GM12878 (cell line): ENCODE measurements around the gene CDH4. TPM values are rescaled to one million over a fixed set of nuclear protein-coding genes. Genes with fewer than 3 reads are reported as not detected.

Experiments
- ATAC-seq: fragments of 200-7000 bp; cut with Tn5 transposase; 3 replicates; pipeline ENCODE4 v1.9.1; 2020; ENCODE audit warnings: mild to moderate bottlenecking, moderate library complexity
- BruUV-seq: library from RNA; stranded (reverse); fragments of 400-500 nt; replicated peaks from 2 replicates; lab custom pipeline; 2021; lab: Mats Ljungman, UMichigan
- CTCF ChIA-PET: fragments of 300-600 bp; sonication (Branson Sonifier 250); formaldehyde crosslinking; extraction: SDS; loops from one replicate; lab custom pipeline; 2021; ENCODE audit warnings: inconsistent platforms; lab: Yijun Ruan, JAX
- POLR2A ChIA-PET: fragments of 350-600 bp; formaldehyde crosslinking; extraction: SDS; loops from one replicate; lab custom pipeline; 2021; ENCODE audit warnings: inconsistent platforms; lab: Charles Lee
- RAD21 ChIA-PET: fragments of 300-600 bp; sonication (Branson Sonifier 250); formaldehyde crosslinking; loops from one replicate; lab custom pipeline; 2023; ENCODE audit warnings: antibody characterized with exemption; ENCODE audit not compliant: unreplicated experiment; lab: Charles Lee
- SMC1A ChIA-PET: fragments of 300-600 bp; sonication (Branson Sonifier 250); formaldehyde crosslinking; loops from one replicate; lab custom pipeline; 2023; ENCODE audit not compliant: unreplicated experiment, uncharacterized antibody; lab: Charles Lee
- DNase-seq: peaks from one replicate; pipeline ENCODE4 v3.0.0-alpha.2; 2011; ENCODE audit warnings: low read depth, low spot score
- FAIRE-seq: peaks from 3 replicates; lab custom pipeline; 2011; peaks lifted over from hg19 to GRCh38; lab: Jason Lieb, UNC
- H2AFZ ChIP-seq: 2 replicates; pipeline ENCODE4 v1.6.0; 2011; ENCODE audit warnings: low read depth, low read length, control low read depth; ENCODE audit not compliant: control insufficient read depth
- H3K27ac ChIP-seq: 2 replicates; pipeline ENCODE4 v1.5.1; 2011; ENCODE audit warnings: control low read depth; ENCODE audit not compliant: control insufficient read depth, insufficient read depth
- H3K27me3 ChIP-seq, 2 experiments: replicated peaks in 1 of 2; 2 replicates each; pipeline versions ENCODE4 v1.6.0 to v1.6.1; 2011; ENCODE audit warnings: low read length in 1 of 2; ENCODE audit not compliant: control insufficient read depth in 2 of 2, insufficient read depth in 2 of 2
- H3K36me3 ChIP-seq, 2 experiments: 2 replicates each; pipeline ENCODE4 v1.5.1; 2011; ENCODE audit warnings: low read length in 1 of 2; ENCODE audit not compliant: control insufficient read depth in 2 of 2, insufficient read depth in 2 of 2
- H3K4me1 ChIP-seq: 2 replicates; pipeline ENCODE4 v1.6.1; 2011; ENCODE audit warnings: mild to moderate bottlenecking, low read length, moderate library complexity, mixed read lengths; ENCODE audit not compliant: control insufficient read depth, insufficient read depth
- H3K4me2 ChIP-seq: 2 replicates; pipeline ENCODE4 v1.6.0; 2011; ENCODE audit warnings: control low read depth; ENCODE audit not compliant: control insufficient read depth, insufficient read depth
- H3K4me3 ChIP-seq: fragments of 200-600 bp; sonication (generic); 2 replicates; pipeline ENCODE4 v1.5.1; 2016
- H3K79me2 ChIP-seq: 2 replicates; pipeline ENCODE4 v1.6.0; 2011; ENCODE audit warnings: low read length; ENCODE audit not compliant: control insufficient read depth, insufficient read depth
- H3K9ac ChIP-seq: 2 replicates; pipeline ENCODE4 v1.8.0; 2011; ENCODE audit warnings: low read length, control low read depth, mixed read lengths; ENCODE audit not compliant: control insufficient read depth, insufficient read depth
- H3K9me3 ChIP-seq: replicated peaks from 3 replicates; pipeline ENCODE4 v1.5.1; 2011; ENCODE audit warnings: mild to moderate bottlenecking, low read length; ENCODE audit not compliant: control insufficient read depth, insufficient read depth
- H4K20me1 ChIP-seq: 2 replicates; pipeline ENCODE4 v1.6.0; 2011; ENCODE audit not compliant: control insufficient read depth, insufficient read depth
- ASH2L ChIP-seq: fragments of 300-600, 200-600 bp; sonication (generic); IDR thresholded peaks from 2 replicates; pipeline ENCODE4 v1.6.1; 2017; ENCODE audit warnings: low read depth, mild to moderate bottlenecking, borderline replicate concordance
- EZH2 ChIP-seq: IDR thresholded peaks from 2 replicates; pipeline ENCODE4 v1.6.1; 2012; ENCODE audit warnings: low read depth, mild to moderate bottlenecking, control low read depth, inconsistent platforms, low read length, borderline replicate concordance; ENCODE audit not compliant: control insufficient read depth
- FOXM1 ChIP-seq: IDR thresholded peaks from 2 replicates; pipeline ENCODE4 v1.6.1; 2012; ENCODE audit warnings: low read depth, mild to moderate bottlenecking, inconsistent platforms, low read length, moderate library complexity
- KLF5 ChIP-seq: fragments of 450-650 bp; IDR thresholded peaks from 2 replicates; pipeline ENCODE4 v1.6.1; 2014; ENCODE audit warnings: mild to moderate bottlenecking; ENCODE audit not compliant: partially characterized antibody
- MTA3 ChIP-seq: IDR thresholded peaks from 2 replicates; pipeline ENCODE4 v1.6.1; 2012; ENCODE audit warnings: low read length, inconsistent platforms, borderline replicate concordance
- NR2C2 ChIP-seq: IDR thresholded peaks from 2 replicates; pipeline ENCODE4 v1.6.1; 2011; ENCODE audit warnings: borderline replicate concordance, low read depth; ENCODE audit not compliant: control insufficient read depth, insufficient read length
- POLR2AphosphoS2 ChIP-seq: IDR thresholded peaks from 2 replicates; pipeline ENCODE4 v1.6.1; 2011; ENCODE audit warnings: low read depth, mild to moderate bottlenecking, low read length, improper control_type of control experiment, moderate library complexity
- SMARCA5 ChIP-seq: fragments of 450-650 bp; IDR thresholded peaks from 2 replicates; pipeline ENCODE4 v1.6.1; 2017; ENCODE audit warnings: mild to moderate bottlenecking
- SUZ12 ChIP-seq: fragments of 200-600 bp; sonication (generic); IDR thresholded peaks from one replicate; pipeline ENCODE4 v1.6.1; 2018; ENCODE audit warnings: antibody characterized with exemption, mild to moderate bottlenecking; ENCODE audit not compliant: unreplicated experiment
- TCF3 ChIP-seq: IDR thresholded peaks from 2 replicates; pipeline ENCODE4 v1.6.1; 2012; ENCODE audit warnings: low read depth, mild to moderate bottlenecking, low read length, borderline replicate concordance; ENCODE audit not compliant: insufficient read depth
- TCF7 ChIP-seq: IDR thresholded peaks from 2 replicates; pipeline ENCODE4 v1.6.1; 2014; ENCODE audit warnings: antibody characterized with exemption, borderline replicate concordance
- WGBS: methylation state at CpG from one replicate; pipeline ENCODE4 v1.1.6; 2016; ENCODE audit warnings: low lambda C conversion rate; ENCODE audit not compliant: insufficient replicate concordance, insufficient coverage; ENCODE audit errors: missing lambda C conversion rate; 5-methylcytosine and 5-hydroxymethylcytosine counted together
- in situ Hi-C: fragments of 300-500 bp; cut with MboI; formaldehyde crosslinking; loops from 9 replicates; pipeline ENCODE4 v1.14.3; 2018; ENCODE audit warnings: mixed read lengths
- intact Hi-C: fragments of 100-400 bp; cut with micrococcal nuclease; formaldehyde crosslinking; loops from one replicate; pipeline ENCODE4 v1.14.2; 2022; ENCODE audit not compliant: unreplicated experiment
- polyA plus RNA-seq, 11 experiments: library from polyadenylated mRNA; depleted of rRNA in 4 of 11; unstranded in 6 of 11; stranded (reverse) in 5 of 11; fragments of >200 nt; fragmentation: Nextera tagmentation in 4 of 11; fragmentation: Illumina TruSeq in 1 of 11; extraction: Ambion mirVana in 4 of 11; extraction: Trizol in 1 of 11; gene quantifications; 1 replicate in 1 of 11; 2 replicates in 10 of 11; pipeline versions ENCODE4 v1.2.1 to v1.2.3, GENCODE V29; 2011 to 2016; ENCODE audit warnings: inconsistent platforms in 2 of 11, missing spikeins in 2 of 11, low read depth in 1 of 11
- total RNA-seq, 4 experiments: library from RNA; depleted of rRNA in 3 of 4; stranded (reverse); fragments of >200 nt in 3 of 4; fragmentation: Illumina TruSeq in 1 of 4; extraction: Trizol in 1 of 4; gene quantifications; 2 replicates each; pipeline versions ENCODE4 v1.2.1 to v1.2.3, GENCODE V29; 2013 to 2021
- TF ChIP-seq, protein P1 (sequence below): IDR thresholded peaks from 2 replicates; pipeline ENCODE4 v1.6.1; 2011; ENCODE audit warnings: mild to moderate bottlenecking, low read depth, low read length, moderate library complexity; ENCODE audit not compliant: insufficient replicate concordance

The CDH4 gene
- total and polyA plus RNA-seq, 10 of the 15 experiments (the other 5 are each of a cell fraction or from before 2014, with no cell fraction given), result not detected

DNA sequence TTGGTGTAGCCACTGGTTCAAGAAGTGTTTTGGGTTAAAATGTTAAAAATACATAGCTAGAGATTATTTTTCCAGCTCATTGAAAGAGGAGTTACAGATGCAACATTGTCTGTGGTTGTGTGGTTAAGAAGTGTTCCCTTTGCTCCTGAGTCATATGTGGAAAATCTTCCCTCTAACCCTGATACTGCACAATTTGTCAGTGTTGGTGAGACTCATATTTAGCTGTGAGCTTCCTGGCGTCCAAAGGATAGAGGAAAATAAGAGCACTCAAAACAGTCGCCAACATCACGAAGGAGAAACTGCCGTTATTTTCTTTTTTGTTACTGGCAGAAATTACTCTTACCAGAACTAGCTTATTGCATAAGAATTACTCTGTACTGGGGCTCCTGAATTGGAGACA is 250.4 kb downstream of the CDH4 start (continued):
- TF ChIP-seq ASH2L (no peak), TCF3 (no peak)

DNA sequence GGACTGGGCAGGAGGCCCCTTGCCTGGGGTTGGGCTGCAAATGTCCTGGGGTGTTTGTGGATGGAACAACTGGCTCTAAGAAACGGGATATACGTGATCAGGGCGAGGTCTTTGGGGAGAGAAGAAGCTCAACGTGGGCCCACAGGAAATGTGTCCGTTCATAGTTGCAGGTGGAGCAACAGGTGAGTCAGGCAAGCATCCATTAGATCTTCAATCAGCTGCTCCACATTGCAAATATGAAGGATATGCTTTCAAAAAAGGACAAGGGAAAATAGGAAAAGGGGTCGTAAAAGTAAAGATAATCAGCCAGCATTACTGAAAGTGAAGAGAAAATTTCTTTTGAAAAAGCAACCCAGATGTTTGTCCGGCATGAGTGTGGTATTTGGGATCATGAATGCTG is 251.0 kb downstream of the CDH4 start:
- Histone ChIP-seq H3K27me3 (no peaks in the 10 kb centered on the region), H3K4me3 (no peak overlapping the region), H3K27ac (no peak overlapping the region), H3K4me2 (no peak overlapping the region), H4K20me1 (no peaks in the 10 kb centered on the region), H3K79me2 (no peaks in the 10 kb centered on the region), H2AFZ (no peak overlapping the region), H3K9me3 (no peaks in the 10 kb centered on the region; the same call in 2 of the 3 replicates), H3K9ac (no peak overlapping the region), H3K4me1 (no peaks in the 10 kb centered on the region), H3K36me3 (no peaks in the 10 kb centered on the region)
- 12% methylated on average over 7 of the region's 7 CpGs for WGBS
- no peak for ATAC-seq
- SMC1A ChIA-PET, result no interaction called here
- intact Hi-C loops (no loop called here), in situ Hi-C loops (no loop called here)
- no peak for DNase-seq
- no peak for TF ChIP-seq MTA3
- no peak for TF ChIP-seq EZH2
- TF ChIP-seq NR2C2, result no peak
- no peak for TF ChIP-seq KLF5
- TF ChIP-seq FOXM1, result no peak
- no peak for TF ChIP-seq SUZ12
- no peak for TF ChIP-seq POLR2AphosphoS2
- TF ChIP-seq, protein P1, sequence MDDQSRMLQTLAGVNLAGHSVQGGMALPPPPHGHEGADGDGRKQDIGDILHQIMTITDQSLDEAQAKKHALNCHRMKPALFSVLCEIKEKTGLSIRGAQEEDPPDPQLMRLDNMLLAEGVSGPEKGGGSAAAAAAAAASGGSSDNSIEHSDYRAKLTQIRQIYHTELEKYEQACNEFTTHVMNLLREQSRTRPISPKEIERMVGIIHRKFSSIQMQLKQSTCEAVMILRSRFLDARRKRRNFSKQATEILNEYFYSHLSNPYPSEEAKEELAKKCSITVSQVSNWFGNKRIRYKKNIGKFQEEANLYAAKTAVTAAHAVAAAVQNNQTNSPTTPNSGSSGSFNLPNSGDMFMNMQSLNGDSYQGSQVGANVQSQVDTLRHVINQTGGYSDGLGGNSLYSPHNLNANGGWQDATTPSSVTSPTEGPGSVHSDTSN, result no peak
- TF ChIP-seq TCF7, result no peak
- TF ChIP-seq SMARCA5, result no peak
- no peak for FAIRE-seq
- no TSS peak for BruUV-seq
- CTCF ChIA-PET, result no interaction called here
- POLR2A ChIA-PET, result no interaction called here
- RAD21 ChIA-PET, result no interaction called here
